ENCODE results near the gene COL4A3.

DNA sequence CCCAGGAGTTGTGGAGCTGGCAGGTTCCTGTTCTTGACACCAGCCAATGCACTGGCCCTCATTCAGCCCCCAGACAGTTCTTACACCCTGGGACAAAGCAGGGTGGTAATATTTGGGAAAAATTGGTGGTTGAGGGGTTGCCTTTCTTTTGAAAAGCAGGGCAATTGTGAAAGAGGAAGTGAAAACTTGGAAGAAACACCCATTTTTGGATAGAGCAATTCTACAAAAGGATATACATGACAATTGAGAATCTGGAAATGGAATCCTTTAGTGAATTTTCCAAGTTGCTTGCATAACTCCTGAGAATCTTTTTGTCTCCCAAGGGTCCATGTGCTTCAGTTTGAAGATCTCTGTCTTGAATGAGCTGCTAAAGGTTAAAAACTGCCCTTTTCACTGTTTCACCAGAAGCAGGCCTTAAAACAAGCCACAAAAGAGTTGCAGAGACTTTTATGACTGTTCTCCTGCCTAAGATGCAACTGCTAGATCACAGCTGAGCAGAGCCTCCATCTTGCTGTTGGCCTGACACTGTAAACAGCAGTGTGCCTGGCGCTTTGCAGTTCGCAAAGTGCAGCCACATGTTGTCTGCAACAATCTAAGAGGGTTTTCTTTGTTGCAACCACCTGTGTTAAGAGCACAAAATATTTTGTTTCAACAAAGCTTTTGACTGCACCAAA lies 12.2 kb upstream of the COL4A3 start:
- no peak for TF ChIP-seq EP300 (IDR thresholded peaks at IDR 0.05; ENCODE audit: low read depth)
- no peak for TF ChIP-seq POLR2AphosphoS5 (IDR thresholded peaks at IDR 0.05)
- TF ChIP-seq, protein P1, sequence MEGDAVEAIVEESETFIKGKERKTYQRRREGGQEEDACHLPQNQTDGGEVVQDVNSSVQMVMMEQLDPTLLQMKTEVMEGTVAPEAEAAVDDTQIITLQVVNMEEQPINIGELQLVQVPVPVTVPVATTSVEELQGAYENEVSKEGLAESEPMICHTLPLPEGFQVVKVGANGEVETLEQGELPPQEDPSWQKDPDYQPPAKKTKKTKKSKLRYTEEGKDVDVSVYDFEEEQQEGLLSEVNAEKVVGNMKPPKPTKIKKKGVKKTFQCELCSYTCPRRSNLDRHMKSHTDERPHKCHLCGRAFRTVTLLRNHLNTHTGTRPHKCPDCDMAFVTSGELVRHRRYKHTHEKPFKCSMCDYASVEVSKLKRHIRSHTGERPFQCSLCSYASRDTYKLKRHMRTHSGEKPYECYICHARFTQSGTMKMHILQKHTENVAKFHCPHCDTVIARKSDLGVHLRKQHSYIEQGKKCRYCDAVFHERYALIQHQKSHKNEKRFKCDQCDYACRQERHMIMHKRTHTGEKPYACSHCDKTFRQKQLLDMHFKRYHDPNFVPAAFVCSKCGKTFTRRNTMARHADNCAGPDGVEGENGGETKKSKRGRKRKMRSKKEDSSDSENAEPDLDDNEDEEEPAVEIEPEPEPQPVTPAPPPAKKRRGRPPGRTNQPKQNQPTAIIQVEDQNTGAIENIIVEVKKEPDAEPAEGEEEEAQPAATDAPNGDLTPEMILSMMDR (IDR thresholded peaks at IDR 0.05) = no peak
